VCaP (cell line): ENCODE measurements around the gene DYSF.

Experiments used
- H3K27ac ChIP-seq: fragments of 450-650 bp; 2 replicates; pipeline ENCODE4 v1.5.1; 2017
- CTCF ChIP-seq: fragments of 450-650 bp; conservative IDR thresholded peaks from 2 replicates; pipeline ENCODE4 v1.5.1; 2017; ENCODE audit warnings: mild to moderate bottlenecking, moderate library complexity

DYSF gene

GRCh38 chr2:71631411-71631931, 178.1 kb downstream of the DYSF start:
- H3K27ac ChIP-seq, result no peak overlapping the region
- TF ChIP-seq CTCF, result no peak

GRCh38 chr2:71633086-71633485, 179.7 kb downstream of the DYSF start:
- TF ChIP-seq CTCF, result no peak
- H3K27ac ChIP-seq, result no peak overlapping the region

GRCh38 chr2:71634567-71634966, 181.2 kb downstream of the DYSF start:
- H3K27ac ChIP-seq, result no peak overlapping the region
- TF ChIP-seq CTCF, result no peak

- no peak for TF ChIP-seq CTCF
- H3K27ac ChIP-seq, result no peak overlapping the region
Measured at GRCh38 chr2:71635798-71636197, 182.4 kb downstream of the DYSF start.

GRCh38 chr2:71637168-71637567, 183.8 kb downstream of the DYSF start:
- no peak for TF ChIP-seq CTCF
- no peak overlapping the region for H3K27ac ChIP-seq

GRCh38 chr2:71637736-71638135, 184.4 kb downstream of the DYSF start:
- H3K27ac ChIP-seq, result no peak overlapping the region
- TF ChIP-seq CTCF, result no peak

GRCh38 chr2:71639735-71640134, 186.4 kb downstream of the DYSF start:
- no peak for TF ChIP-seq CTCF
- H3K27ac ChIP-seq, result no peak overlapping the region
